H7 (cell line): ENCODE measurements around the gene ZZZ3. TPM values are rescaled to one million over a fixed set of nuclear protein-coding genes. Genes with fewer than 3 reads are reported as not detected.
"Not testable (repeated sequence)": the region's sequence is repeated elsewhere in the genome, so short reads cannot be mapped to it uniquely, and the experiment has no call there.

Experiments used
- DNase-seq: peaks from one replicate; pipeline ENCODE4 v3.0.0; 2012
- H3K27me3 ChIP-seq: 2 replicates; pipeline ENCODE4 v1.6.0; 2011; ENCODE audit warnings: mild to moderate bottlenecking, low read length; ENCODE audit not compliant: control insufficient read depth, insufficient read depth
- H3K36me3 ChIP-seq: replicated peaks from 2 replicates; pipeline ENCODE4 v1.5.1; 2011; ENCODE audit warnings: low read length; ENCODE audit not compliant: control insufficient read depth, insufficient read depth
- H3K4me3 ChIP-seq: 2 replicates; pipeline ENCODE4 v1.5.1; 2011; ENCODE audit warnings: low read depth, mild to moderate bottlenecking, control low read depth, low read length, moderate library complexity; ENCODE audit not compliant: insufficient read depth
- total RNA-seq: library from RNA; depleted of rRNA; stranded (reverse); fragments of >200 nt; shearing (Covaris generic); gene quantifications from 2 replicates; pipeline ENCODE4 v1.2.3, GENCODE V29; 2014; rRNA removed

Gene ZZZ3
- total RNA-seq, 1 experiment from 2014 or later, result 55.1 TPM

DNA sequence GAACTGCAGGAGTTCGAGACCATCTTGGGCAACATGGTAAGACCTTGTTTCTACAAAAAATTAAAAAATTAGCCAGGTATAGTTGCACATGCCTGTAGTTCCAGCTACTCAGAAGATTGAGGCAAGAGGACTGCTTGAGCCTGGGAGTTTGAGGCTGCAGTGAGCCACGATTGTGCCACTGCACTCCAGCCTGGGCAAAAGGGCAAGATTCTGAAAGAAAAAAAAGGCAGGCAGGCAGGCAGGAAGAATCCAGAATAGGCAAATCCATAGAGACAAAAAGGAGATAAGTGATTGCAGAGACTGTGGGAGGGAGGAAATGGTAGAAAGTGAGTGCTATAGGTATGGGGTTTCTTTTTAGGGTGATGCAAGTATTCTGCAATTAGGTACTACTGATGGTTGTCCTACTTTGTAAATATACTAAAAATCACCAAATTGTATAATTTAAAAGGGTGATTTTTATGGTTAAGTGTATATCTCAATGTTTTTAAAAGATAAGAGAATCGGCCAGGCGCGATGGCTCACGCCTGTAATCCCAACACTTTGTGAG lies 29.4 kb downstream of the ZZZ3 start:
- Histone ChIP-seq H3K4me3 (no peak overlapping the region), H3K27me3 (no peaks in the 10 kb centered on the region), H3K36me3 (no peaks in the 10 kb centered on the region)
- no peak for DNase-seq

DNA sequence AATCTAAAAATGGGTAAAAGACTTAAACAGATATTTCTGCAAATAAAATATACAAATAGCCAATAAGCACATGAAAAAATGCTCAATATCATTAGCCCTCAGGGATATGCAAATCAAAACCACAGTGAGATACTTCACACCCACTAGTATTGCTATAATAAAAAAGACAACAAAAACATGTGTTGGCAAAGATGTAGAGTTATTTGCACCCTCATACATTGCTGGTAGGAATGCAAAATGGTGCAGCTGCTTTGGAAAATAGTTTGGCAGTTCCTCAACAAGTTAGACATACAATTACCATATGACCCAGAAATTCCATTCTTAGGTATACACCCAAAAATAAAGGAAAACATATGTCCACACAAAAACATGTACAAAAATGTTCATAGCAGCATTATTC lies 30.2 kb downstream of the ZZZ3 start:
- no peaks in the 10 kb centered on the region for H3K27me3 ChIP-seq
- DNase-seq, result no peak
- no peaks in the 10 kb centered on the region for H3K36me3 ChIP-seq
- H3K4me3 ChIP-seq, result no peak overlapping the region

DNA sequence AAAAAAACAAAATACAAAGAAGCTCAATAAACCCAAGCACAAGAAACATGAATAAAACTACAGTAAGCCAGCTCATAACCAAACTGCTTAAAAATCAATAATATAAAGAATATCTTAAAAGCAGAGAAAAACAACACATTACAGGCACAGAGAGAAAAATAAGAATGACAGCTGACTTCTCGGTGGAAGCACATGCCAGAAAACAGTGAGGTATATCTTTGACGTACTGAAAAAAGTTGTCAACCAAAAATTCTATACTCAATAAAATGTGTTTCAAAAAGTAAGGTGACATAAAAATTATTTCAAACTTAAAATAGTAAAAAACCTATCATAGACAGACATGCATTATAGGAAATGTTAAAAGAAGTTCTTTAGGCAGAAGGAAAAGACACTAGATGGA lies 33.3 kb downstream of the ZZZ3 start:
- no peak for DNase-seq
- H3K27me3 ChIP-seq, result no peaks in the 10 kb centered on the region
- 0 out of 2 replicates have a peak, but pooled peaks cover 1% of the 10 kb centered on the region for H3K36me3 ChIP-seq
- H3K4me3 ChIP-seq, result no peak overlapping the region

DNA sequence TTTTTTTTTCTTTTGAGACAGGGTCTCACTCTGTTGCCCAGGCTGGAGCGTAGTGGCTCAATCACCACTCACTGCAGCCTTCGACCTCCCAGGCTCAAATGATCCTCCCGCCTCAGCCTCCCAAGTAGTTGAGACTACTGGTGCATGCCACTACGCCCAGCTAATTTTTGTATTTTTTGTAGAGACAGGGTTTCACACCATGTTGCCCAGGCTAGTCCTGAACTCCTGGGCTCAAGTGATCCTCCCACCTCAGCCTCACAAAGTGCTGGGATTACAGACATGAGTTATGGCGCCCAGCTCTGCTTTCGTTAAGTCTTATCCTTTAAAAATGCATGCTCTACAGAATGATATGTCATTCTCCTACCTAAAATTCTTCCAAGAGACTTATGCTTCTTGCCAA lies 36.2 kb downstream of the ZZZ3 start:
- H3K27me3 ChIP-seq, H3K36me3 ChIP-seq, DNase-seq, H3K4me3 ChIP-seq: not testable (repeated sequence)

DNA sequence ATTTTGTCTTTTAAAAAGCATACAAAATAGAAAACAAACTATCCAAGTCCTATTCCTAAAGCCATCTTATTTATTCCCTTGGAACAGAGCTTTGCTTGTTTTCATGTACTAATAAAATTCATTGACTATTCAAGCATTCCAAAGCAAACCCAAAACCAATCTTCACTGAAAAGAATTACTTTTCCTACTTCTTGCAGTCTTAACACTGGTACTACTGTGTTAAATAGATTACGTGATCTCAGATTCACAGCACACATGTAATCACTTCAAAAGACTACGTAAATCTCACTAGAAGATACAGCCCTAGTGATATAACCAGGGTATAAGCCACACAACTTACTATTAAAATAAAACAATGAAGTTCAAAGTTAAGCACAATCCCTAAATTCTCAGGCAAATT lies 39.0 kb downstream of the ZZZ3 start:
- no peak overlapping the region for H3K4me3 ChIP-seq
- H3K27me3 ChIP-seq, result no peaks in the 10 kb centered on the region
- H3K36me3 ChIP-seq, result 0 out of 2 replicates have a peak, but pooled peaks cover 1% of the 10 kb centered on the region
- no peak for DNase-seq

DNA sequence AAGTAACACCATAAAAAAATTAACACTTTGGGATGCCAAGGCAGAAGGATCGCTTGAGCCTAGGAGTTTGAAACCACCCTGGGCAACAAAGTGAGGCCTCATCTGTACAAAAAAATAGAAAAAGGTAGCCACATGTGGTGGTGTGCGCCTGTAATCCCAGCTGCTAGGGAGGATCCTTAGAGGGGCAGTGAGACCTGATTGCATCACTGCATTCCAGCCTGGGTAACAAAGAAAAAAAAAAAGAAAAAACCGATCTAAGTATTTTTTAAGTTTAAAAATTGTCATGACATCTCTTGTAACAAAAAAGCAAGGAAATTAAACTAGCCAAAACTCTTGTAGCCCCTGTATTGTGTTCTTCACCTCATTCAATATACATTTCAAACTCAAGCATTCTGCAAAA lies 39.5 kb downstream of the ZZZ3 start:
- DNase-seq, result no peak

DNA sequence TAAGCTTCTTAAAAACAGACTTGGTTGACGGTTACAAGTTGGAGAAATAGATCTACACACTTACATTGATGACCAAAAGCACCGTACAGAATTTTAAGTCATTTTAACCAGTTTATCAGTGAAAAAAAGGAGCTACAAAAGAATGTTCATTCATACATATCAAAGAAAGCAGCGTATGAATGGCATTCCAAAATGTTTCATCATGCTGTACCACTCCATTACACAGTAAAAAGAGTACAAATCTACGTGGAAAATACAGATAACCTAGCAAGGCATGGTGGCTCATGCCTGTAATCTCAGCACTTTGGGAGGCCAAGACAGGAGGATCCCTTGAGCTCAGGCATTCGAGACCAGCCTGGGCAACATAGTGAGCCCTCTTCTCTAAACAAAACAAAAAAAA lies 40.3 kb downstream of the ZZZ3 start:
- no peak for DNase-seq
- no peaks in the 10 kb centered on the region for H3K27me3 ChIP-seq
- H3K36me3 ChIP-seq, result 0 out of 2 replicates have a peak, but pooled peaks cover 1% of the 10 kb centered on the region
- no peak overlapping the region for H3K4me3 ChIP-seq

More for the DNA sequence above, 39.5 kb downstream of the ZZZ3 start:
- no peak overlapping the region for H3K4me3 ChIP-seq
- H3K27me3 ChIP-seq, result no peaks in the 10 kb centered on the region
- H3K36me3 ChIP-seq, result 0 out of 2 replicates have a peak, but pooled peaks cover 1% of the 10 kb centered on the region

DNA sequence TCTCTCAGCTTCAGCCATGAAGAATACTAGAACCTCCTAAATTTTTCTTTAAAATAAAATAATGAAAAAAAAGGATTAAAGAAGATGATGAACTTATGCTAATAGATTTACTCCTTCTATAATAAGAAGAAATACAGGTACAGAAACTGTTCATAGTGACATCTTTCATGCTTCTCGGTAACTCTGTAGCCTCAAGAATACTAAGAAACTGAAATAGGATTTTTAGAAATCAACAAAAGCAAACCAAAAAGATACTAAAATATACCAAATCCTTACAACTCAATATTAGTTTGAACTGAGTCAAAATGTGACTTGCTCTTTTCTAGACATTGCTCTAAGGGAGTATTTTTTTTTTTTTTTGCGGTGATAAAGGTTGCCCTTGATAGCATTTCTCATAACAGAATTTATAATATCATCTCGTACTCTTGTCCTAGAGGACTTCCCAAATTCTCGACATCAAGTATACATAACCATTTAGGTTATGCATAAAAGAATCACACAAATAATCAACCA lies 42.8 kb downstream of the ZZZ3 start:
- no peak for DNase-seq
- Histone ChIP-seq H3K27me3 (no peaks in the 10 kb centered on the region), H3K4me3 (no peak overlapping the region), H3K36me3 (no peaks in the 10 kb centered on the region; the same call in 1 of the 2 replicates)

DNA sequence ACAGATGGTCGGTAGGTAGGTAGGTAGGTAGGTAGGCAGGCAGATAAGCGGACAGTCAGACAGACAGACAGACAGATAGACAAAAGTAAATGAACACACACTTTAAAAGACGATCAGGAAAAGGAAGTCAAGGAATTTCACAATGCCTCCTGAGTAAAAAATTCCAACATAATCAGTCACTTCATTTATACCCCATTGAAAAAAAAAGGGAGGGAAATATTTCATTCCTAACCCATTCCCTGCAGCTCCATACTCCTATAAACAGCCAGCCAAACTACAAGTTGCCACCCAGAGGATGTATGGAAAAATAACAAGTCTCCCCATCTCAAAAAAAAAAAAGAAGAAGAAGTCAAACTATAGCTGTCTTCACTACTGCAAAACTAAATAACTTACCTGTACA lies 43.4 kb downstream of the ZZZ3 start:
- Histone ChIP-seq H3K27me3 (no peaks in the 10 kb centered on the region), H3K36me3 (no peaks in the 10 kb centered on the region; the same call in 1 of the 2 replicates)
- DNase-seq, result no peak

DNA sequence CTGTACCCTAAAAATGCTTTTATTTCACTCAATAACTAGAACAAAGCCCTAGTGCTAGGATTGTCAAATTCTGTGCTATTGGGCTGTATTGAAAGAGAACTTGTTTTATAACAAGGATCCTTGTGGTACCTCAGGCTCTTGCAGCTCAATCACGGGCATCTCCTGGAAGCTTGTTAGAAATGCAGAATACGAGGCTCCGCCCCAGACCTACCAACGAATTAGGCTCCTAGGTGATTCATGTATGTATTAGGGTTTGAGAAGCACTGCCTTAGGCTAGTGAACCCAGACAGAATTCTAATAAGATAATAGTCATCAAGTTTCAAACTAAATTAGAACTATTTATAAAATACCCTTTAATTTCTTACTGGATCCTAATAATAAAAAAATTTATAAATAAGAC lies 45.6 kb downstream of the ZZZ3 start:
- DNase-seq, result peak; percentile 4
- no peak overlapping the region for H3K4me3 ChIP-seq
- no peaks in the 10 kb centered on the region for H3K27me3 ChIP-seq
- peaks cover 6% of the 10 kb centered on the region for H3K36me3 ChIP-seq

More for the DNA sequence above, 43.4 kb downstream of the ZZZ3 start:
- no peak overlapping the region for H3K4me3 ChIP-seq

Other genes starting within 250 kb of the ZZZ3 start
- gene USP33, start 77.2 kb upstream of the ZZZ3 start, total RNA-seq, result 86.4 and 101 TPM in 2 replicates
- 7.1 and 9.1 TPM in 2 replicates for gene MIGA1, start 97.0 kb upstream of the ZZZ3 start, total RNA-seq
- 0.90 and 1.3 TPM in 2 replicates for gene NEXN, start 206.0 kb upstream of the ZZZ3 start, total RNA-seq